Motor neuron (in vitro differentiated cells): ENCODE measurements around the gene EML1. TPM values are rescaled to one million over a fixed set of nuclear protein-coding genes. Genes with fewer than 3 reads are reported as not detected.

Experiments used
- ATAC-seq, 8 experiments: fragments of 200-7000 bp; cut with Tn5 transposase; replicated peaks in 6 of 8; 2 replicates each; pipeline ENCODE4 v1.8.0; 2021; ENCODE audit warnings: mild to moderate bottlenecking in 8 of 8, moderate library complexity in 8 of 8
- H3K27ac ChIP-seq, 2 donors: fragments of 250-450 bp; sonication (Bioruptor Pico); 2 replicates each; pipeline ENCODE4 v1.9.0; 2021; ENCODE audit warnings: antibody characterized with exemption in 2 of 2, mild to moderate bottlenecking in 2 of 2, moderate library complexity in 1 of 2
- H3K4me1 ChIP-seq, 2 donors: fragments of 250-450 bp; sonication (Bioruptor Pico); replicated peaks in 1 of 2; 2 replicates each; pipeline ENCODE4 v1.6.1; 2021; ENCODE audit warnings: antibody characterized with exemption in 2 of 2, mild to moderate bottlenecking in 2 of 2, moderate library complexity in 1 of 2
- H3K4me3 ChIP-seq, 5 donors: fragments of 250-450 bp; sonication (Bioruptor Pico); 2 replicates each; pipeline ENCODE4 v1.9.0; 2021; ENCODE audit warnings: antibody characterized with exemption in 5 of 5, mild to moderate bottlenecking in 5 of 5, moderate library complexity in 4 of 5
- WGBS, 10 experiments: fragments of 450-650 bp; shearing (Covaris generic); methylation state at CpG; one replicate each; pipeline ENCODE4 v1.0.0; 2022; 5-methylcytosine and 5-hydroxymethylcytosine counted together
- in situ Hi-C, 9 experiments: fragments of 400-800 bp; cut with MboI; loops; one replicate each; pipeline ENCODE4 v1.15.0; 2021; ENCODE audit warnings: low sequenced_read_pairs in 9 of 9, low pct_unique_long_range_greater_than_20kb in 2 of 9; ENCODE audit not compliant: unreplicated experiment in 9 of 9
- total RNA-seq, 8 experiments: library from RNA; unstranded; fragments of 300-600 nt; gene quantifications; 2 replicates each; pipeline versions ENCODE4 v1.2.3 to v1.2.4, GENCODE V29; 2022

EML1 gene
- total RNA-seq, 8 experiments from 2014 or later, result 15.1 to 86.6 (median 25.5) TPM

GRCh38 chr14:99773521-99774497 is 19.4 kb upstream of the EML1 start:
- ATAC-seq, result peak in 5 of 8 experiments; percentile 79 to 86 (median 84)
- 45 to 100% (median 76%) methylated on average over 1 to 5 of the region's 26 CpGs; no CpG with 5 or more reads in 4 of the 10 experiments for WGBS, 10 experiments
- in situ Hi-C loops, result no loop called here
- Histone ChIP-seq H3K27ac (peak overlapping the region; percentile 18 to 72), H3K4me1 (peaks cover 28 to 37% of the 10 kb centered on the region in 2 donors), H3K4me3 (no peak overlapping the region)

DNA sequence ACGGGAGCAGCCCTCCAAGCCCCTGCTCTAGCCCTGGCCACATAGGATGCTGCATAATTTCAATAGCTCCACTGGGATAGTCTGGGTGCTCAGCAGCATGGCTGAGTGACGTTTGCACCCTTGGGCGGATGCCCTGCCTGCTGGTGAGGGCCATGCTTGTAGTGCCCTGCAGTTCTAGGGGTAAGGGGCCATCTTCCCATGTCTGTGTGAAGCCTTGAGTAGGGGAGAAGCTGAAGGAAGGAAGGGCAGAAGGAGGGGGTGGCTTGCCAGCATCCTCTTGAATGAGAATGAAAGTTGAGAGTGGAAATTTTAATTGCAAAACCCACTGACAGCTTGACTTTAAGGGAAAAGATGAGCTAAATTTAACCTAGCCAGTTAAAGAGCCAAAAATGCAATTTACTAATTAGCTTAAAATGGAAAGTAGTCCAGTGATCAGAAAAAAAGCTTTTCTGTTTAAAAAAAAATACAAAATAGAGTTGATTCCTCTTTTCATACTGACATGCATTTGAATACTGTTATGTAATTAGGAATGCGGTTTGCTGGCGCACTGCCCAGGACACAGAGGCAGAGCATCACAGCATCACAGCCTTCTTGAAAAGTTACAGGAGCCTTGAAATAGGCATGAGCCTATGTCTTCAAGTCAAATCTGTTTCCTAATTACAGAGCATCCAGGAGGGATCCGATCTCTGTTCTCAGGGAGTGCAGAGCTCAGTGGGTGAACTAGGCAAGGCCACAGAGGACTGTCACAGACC is 18.5 kb upstream of the EML1 start:
- WGBS, 10 experiments, result 0 to 100% (median 68%) methylated on average over 1 to 5 of the region's 6 CpGs; no CpG with 5 or more reads in 1 of the 10 experiments
- peak; percentile 4 to 84 (median 48) for ATAC-seq
- in situ Hi-C loops, result no loop called here
- Histone ChIP-seq H3K4me3 (no peak overlapping the region), H3K27ac (peak overlapping the region; percentile 18 to 72), H3K4me1 (peaks cover 27 to 37% of the 10 kb centered on the region in 2 donors)

- in situ Hi-C loops, result no loop called here
- peak in 1 of 8 experiments; percentile 1 for ATAC-seq
- Histone ChIP-seq H3K4me3 (no peak overlapping the region), H3K27ac (no peak overlapping the region), H3K4me1 (peaks cover 27 to 37% of the 10 kb centered on the region in 2 donors)
- WGBS, 10 experiments, result 66 to 100% (median 93%) methylated on average over 2 to 6 of the region's 9 CpGs; no CpG with 5 or more reads in 3 of the 10 experiments
Observed at GRCh38 chr14:99775351-99775750, 17.9 kb upstream of the EML1 start.

DNA sequence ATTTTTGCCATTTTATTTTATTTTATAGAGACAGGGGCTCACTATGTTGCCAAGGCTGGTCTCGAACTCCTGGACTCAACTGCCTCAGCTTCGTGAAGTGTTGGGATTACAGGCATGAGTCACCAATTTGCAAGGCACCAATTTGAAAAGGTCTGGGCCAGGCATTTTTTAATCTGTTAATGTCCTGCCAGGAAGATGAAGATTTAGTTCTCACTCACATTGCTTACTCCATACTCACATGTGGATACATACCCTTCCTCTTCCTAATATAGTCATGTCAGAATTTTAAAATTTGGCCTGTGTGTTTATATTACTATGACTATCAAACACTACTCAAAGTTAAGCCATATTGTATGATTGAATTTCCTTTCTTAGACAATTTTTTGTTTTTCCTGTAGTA is 15.3 kb upstream of the EML1 start:
- no peak overlapping the region for H3K4me3 ChIP-seq
- peak in 1 of 8 experiments; percentile 29 for ATAC-seq
- WGBS, 10 experiments, result 18 to 100% (median 83%) methylated on average over 1 to 2 of the region's 2 CpGs; no CpG with 5 or more reads in 2 of the 10 experiments
- H3K27ac ChIP-seq, result no peak overlapping the region
- peaks cover 24 to 30% of the 10 kb centered on the region in 2 donors for H3K4me1 ChIP-seq
- in situ Hi-C loops, result no loop called here

DNA sequence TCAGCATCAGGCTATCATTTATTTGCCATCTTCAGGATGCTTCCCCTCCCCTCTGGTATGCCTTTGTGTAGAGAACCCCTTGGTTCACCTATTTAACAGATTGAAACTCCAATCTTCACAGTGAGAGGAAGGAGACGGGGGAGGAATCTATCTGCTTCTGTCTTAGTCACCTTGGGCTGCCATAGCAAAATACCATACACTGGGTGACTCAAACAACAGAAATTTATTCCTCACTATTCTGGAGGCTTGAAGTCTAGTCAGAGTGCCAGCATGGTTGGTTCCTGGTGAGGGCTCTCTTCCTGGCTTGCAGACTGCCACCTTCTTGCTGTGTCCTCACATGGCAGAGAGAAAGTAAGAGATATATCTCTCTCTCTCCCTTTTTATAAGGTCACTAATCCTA is 13.5 kb upstream of the EML1 start:
- H3K4me3 ChIP-seq, result no peak overlapping the region
- peaks cover 6 to 12% of the 10 kb centered on the region in 2 donors for H3K4me1 ChIP-seq
- in situ Hi-C loops, result no loop called here
- ATAC-seq, result no peak
- WGBS, 10 experiments, result 40 to 100% (median 100%) methylated on average over 1 of the region's 1 CpG; no CpG with 5 or more reads in 7 of the 10 experiments
- no peak overlapping the region for H3K27ac ChIP-seq

DNA sequence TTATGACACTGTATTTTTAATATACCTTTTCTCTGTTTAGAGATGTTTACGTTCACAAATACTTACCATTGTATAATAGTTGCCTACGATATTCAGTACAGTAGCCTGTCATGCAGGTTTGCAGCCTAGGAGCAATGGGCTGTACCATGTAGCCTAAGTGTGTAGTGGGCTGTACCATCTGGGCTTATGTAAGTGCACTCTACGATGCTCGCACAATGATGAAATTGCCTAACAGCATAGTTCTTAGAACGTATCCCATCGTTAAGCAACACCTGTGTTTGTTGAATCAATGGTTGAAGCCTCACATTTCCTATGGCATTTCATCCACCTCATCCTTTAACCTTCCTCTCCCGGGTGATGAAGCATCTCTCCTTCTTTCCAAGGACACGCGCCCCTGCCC is 12.5 kb upstream of the EML1 start:
- 60 to 100% (median 87%) methylated on average over 1 to 8 of the region's 9 CpGs; no CpG with 5 or more reads in 2 of the 10 experiments for WGBS, 10 experiments
- in situ Hi-C loops, result no loop called here
- Histone ChIP-seq H3K4me3 (no peak overlapping the region), H3K27ac (no peak overlapping the region), H3K4me1 (peaks cover 0 to 2% of the 10 kb centered on the region in 2 donors)
- ATAC-seq, result no peak

DNA sequence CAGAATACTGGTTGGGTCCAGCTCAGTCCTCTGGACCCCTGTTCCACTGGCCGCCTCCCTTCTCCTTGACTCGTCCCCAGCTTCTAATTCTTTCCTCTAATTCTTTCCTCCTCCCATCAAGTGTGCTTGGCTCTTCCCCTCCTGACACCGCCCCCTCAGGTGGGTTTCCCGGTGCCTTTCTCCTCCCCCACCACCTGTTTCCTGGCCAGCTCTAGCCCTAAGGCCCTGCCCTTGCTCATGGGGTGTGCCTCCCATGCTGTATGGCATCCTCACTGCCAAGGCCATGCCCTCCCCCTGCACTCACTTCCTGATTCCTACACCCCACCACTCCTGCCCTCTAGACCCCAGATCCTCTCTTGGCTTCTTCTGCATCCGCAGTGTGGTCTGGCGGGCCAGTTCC is 12.1 kb upstream of the EML1 start:
- ATAC-seq, result no peak
- in situ Hi-C loops, result no loop called here

DNA sequence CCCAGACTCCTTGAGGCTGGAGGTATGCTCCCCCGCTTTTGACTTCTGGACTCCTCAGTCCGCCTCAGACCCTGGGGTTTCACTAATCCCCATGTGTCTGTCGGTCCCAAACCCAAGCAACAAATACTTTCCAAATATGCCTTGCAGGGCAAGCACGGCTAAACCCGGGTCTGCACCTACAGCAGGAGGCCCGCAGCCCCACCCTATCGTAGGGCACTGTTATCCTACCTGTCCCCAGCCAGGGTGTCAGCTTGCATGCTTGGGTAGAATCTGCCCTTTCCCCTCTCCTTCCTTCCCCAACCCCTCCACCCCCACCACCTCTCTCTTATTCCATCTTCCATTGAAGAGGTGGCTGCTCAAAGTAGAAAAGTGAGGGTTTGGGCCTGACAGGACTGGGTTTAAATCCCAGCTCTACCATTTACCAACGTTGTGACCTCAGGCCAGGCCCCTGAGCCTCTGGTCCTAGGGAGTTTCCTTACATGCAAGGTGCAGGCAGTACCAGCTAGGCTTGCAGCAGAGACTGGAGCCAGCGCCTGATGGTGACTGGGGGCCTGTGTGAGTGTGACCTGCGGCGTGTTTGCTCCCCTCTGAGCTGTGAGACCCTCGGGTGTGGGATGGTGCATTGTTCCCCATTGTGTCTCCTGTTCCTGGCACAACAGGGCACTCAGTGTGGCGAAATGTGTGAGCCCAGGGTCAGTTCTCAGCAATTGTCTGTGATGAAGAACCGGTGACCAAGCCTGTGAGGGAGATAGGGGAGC is 11.2 kb upstream of the EML1 start:
- ATAC-seq, result no peak
- WGBS, 10 experiments, result 20 to 100% (median 80%) methylated on average over 1 to 2 of the region's 14 CpGs; no CpG with 5 or more reads in 3 of the 10 experiments
- no peak overlapping the region for H3K27ac ChIP-seq
- H3K4me1 ChIP-seq, result no peaks in the 10 kb centered on the region
- in situ Hi-C loops, result no loop called here
- H3K4me3 ChIP-seq, result no peak overlapping the region

More for the DNA sequence above, 12.1 kb upstream of the EML1 start:
- Histone ChIP-seq H3K4me1 (no peaks in the 10 kb centered on the region), H3K4me3 (no peak overlapping the region), H3K27ac (no peak overlapping the region)
- WGBS, 10 experiments, result 80 to 100% methylated on average over 1 to 2 of the region's 6 CpGs; no CpG with 5 or more reads in 8 of the 10 experiments

DNA sequence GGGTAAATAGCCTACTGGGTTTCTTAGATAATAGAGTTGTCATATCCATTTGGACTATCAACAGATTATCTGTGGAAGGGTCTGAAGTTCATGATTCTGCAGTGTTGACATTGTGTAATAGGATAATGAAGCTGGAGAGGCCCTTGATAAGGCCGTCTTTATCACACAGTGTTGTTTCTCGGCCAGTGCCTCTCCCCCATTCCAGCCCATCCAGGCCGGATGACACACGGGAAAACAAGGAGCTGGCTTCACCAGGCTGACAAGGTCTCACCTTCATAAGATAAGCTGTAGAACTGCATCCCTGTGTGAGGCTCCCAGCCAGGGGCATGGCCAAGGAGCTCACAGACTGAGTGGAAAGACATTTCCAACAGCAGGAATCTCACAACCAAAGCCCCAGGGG is 8.7 kb upstream of the EML1 start:
- ATAC-seq, result no peak
- in situ Hi-C loops, result no loop called here
- Histone ChIP-seq H3K4me1 (peaks cover 2 to 4% of the 10 kb centered on the region in 2 donors), H3K4me3 (no peak overlapping the region), H3K27ac (no peak overlapping the region)
- WGBS, 10 experiments, result 80 to 100% methylated on average over 3 of the region's 4 CpGs; no CpG with 5 or more reads in 8 of the 10 experiments

GRCh38 chr14:99785426-99785825 is 7.8 kb upstream of the EML1 start:
- Histone ChIP-seq H3K4me1 (peaks cover 4 to 5% of the 10 kb centered on the region in 2 donors), H3K4me3 (no peak overlapping the region), H3K27ac (no peak overlapping the region)
- no peak for ATAC-seq
- 41 to 100% (median 92%) methylated on average over 1 to 9 of the region's 9 CpGs for WGBS, 10 experiments
- in situ Hi-C loops, result no loop called here

DNA sequence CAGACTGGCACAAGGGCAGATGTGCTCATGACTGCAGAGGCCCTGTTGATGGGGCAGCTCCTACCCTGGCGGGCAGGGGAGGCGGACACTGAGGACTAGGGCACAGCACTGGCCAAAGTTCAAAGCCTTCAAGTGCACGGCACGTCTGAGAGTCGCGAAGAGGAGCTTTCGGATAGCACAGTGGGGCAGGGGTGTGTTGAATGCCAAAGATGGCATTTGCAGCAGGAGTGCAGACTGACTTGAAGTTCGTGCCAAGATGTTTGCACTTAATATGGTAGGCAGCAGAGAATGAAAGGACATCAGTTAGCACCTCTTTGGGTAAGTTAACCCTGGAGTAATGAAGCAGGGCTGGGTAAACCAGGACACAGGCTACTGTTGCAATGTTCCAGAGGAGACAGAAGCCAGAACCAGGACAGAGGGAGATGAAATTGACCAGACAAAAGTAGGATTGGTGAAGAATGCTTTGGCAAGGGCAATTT is 6.7 kb upstream of the EML1 start:
- Histone ChIP-seq H3K27ac (no peak overlapping the region), H3K4me1 (peaks cover 9 to 10% of the 10 kb centered on the region in 2 donors), H3K4me3 (no peak overlapping the region)
- no peak for ATAC-seq
- WGBS, 10 experiments, result 40 to 100% (median 63%) methylated on average over 1 to 6 of the region's 8 CpGs; no CpG with 5 or more reads in 3 of the 10 experiments
- in situ Hi-C loops, result no loop called here

DNA sequence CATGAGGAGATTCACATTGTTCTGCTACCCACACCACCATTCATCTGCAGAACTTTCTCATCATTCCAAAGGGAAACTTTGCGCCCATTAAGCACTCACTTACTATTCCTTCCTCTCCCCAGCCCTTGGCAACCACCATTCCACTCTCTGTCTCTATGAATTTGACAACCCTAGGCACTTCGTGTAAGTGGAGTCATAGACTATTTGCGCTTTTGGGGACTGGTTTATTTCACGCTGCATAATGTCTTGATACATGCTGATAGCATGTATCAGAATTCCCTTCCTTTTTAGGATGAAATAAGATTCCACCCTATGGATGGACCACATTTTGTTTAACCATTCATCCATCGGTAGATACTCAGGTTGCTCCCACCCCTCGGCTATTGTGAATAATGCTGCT is 4.5 kb upstream of the EML1 start:
- 89 to 100% (median 100%) methylated on average over 1 to 6 of the region's 6 CpGs; no CpG with 5 or more reads in 1 of the 10 experiments for WGBS, 10 experiments

More for the DNA sequence above, 4.5 kb upstream of the EML1 start:
- no peak for ATAC-seq
- in situ Hi-C loops, result no loop called here
- Histone ChIP-seq H3K4me1 (peaks cover 20 to 23% of the 10 kb centered on the region in 2 donors), H3K4me3 (no peak overlapping the region), H3K27ac (no peak overlapping the region)
